HEK293 (cell line): Measurements from ENCODE around the gene POLE3.

Source experiments
- CTCF ChIA-PET: fragments of 350-600 bp; formaldehyde crosslinking; extraction: SDS; loops from one replicate; lab custom pipeline; 2021; ENCODE audit warnings: antibody characterized with exemption; lab: Yijun Ruan, JAX
- POLR2A ChIA-PET: fragments of 300-600 bp; formaldehyde crosslinking; extraction: SDS; loops from one replicate; lab custom pipeline; 2020; ENCODE audit warnings: antibody characterized with exemption, inconsistent platforms; lab: Yijun Ruan, JAX
- H3K27ac ChIP-seq: fragments of 200-500 bp; sonication (Bioruptor generic); 2 replicates; pipeline ENCODE4 v1.5.1; 2014; ENCODE audit warnings: low read depth, low read length, control low read depth, inconsistent platforms; ENCODE audit errors: extremely low read depth
- H3K36me3 ChIP-seq, 2 experiments: fragments of 200-500 bp in 1 of 2; sonication (Bioruptor generic) in 1 of 2; 1 replicate in 1 of 2; 2 replicates in 1 of 2; pipeline ENCODE4 v1.5.1; 2014 to 2017; ENCODE audit warnings: inconsistent platforms in 2 of 2, low read length in 2 of 2; ENCODE audit not compliant: control insufficient read depth in 2 of 2, insufficient read depth in 1 of 2
- H3K4me1 ChIP-seq: fragments of 200-500 bp; sonication (Bioruptor generic); 2 replicates; pipeline ENCODE4 v1.5.1; 2014; ENCODE audit warnings: mild to moderate bottlenecking, low read length, inconsistent platforms; ENCODE audit not compliant: control insufficient read depth, insufficient read depth
- H3K4me3 ChIP-seq: 2 replicates; pipeline ENCODE4 v1.5.1; 2011; ENCODE audit warnings: low read depth, mild to moderate bottlenecking, control low read depth, low read length, moderate library complexity
- H3K9me3 ChIP-seq: fragments of 200-500 bp; sonication (Bioruptor generic); 2 replicates; pipeline ENCODE4 v1.5.1; 2014; ENCODE audit warnings: low read depth, low read length, inconsistent platforms; ENCODE audit not compliant: control insufficient read depth, insufficient read depth
- GFI1B ChIP-seq: fragments of 450-650 bp; formaldehyde crosslinking; IDR thresholded peaks from 2 replicates; pipeline ENCODE4 v1.5.1; 2016; ENCODE audit warnings: missing biosample characterization, missing genetic modification characterization
- HOXA7 ChIP-seq: sonication (generic); formaldehyde crosslinking; IDR thresholded peaks from 2 replicates; pipeline ENCODE4 v1.8.1; 2022; ENCODE audit warnings: missing genetic modification reagents, borderline replicate concordance
- PRDM1 ChIP-seq: fragments of 450-650 bp; formaldehyde crosslinking; IDR thresholded peaks from 2 replicates; pipeline ENCODE4; 2016; ENCODE audit warnings: missing biosample characterization, missing genetic modification characterization
- ZBTB20 ChIP-seq: fragments of 450-650 bp; formaldehyde crosslinking; IDR thresholded peaks from 2 replicates; pipeline ENCODE4 v1.5.1; 2016; ENCODE audit warnings: missing biosample characterization, missing genetic modification characterization
- ZNF214 ChIP-seq: fragments of 450-650 bp; formaldehyde crosslinking; IDR thresholded peaks from 2 replicates; pipeline ENCODE4 v1.5.1; 2017; ENCODE audit warnings: missing biosample characterization, mild to moderate bottlenecking, missing genetic modification characterization, borderline replicate concordance
- ZNF416 ChIP-seq: fragments of 450-650 bp; formaldehyde crosslinking; IDR thresholded peaks from 2 replicates; pipeline ENCODE4 v1.5.1; 2016; ENCODE audit warnings: missing biosample characterization, missing genetic modification characterization
- ZNF555 ChIP-seq: fragments of 450-650 bp; formaldehyde crosslinking; conservative IDR thresholded peaks from 2 replicates; pipeline ENCODE4 v1.5.1; 2017; ENCODE audit warnings: missing biosample characterization, mild to moderate bottlenecking, missing genetic modification characterization, inconsistent platforms
- ZNF571 ChIP-seq: fragments of 450-650 bp; formaldehyde crosslinking; IDR thresholded peaks from 2 replicates; pipeline ENCODE4 v1.5.0; 2017; ENCODE audit warnings: missing biosample characterization, missing genetic modification characterization
- ZNF654 ChIP-seq: fragments of 450-650 bp; formaldehyde crosslinking; IDR thresholded peaks from 2 replicates; pipeline ENCODE4 v1.5.1; 2016; ENCODE audit warnings: low read depth, missing biosample characterization, missing genetic modification characterization
- ZNF660 ChIP-seq: fragments of 450-650 bp; IDR thresholded peaks from 2 replicates; pipeline ENCODE4 v1.5.1; 2018; ENCODE audit warnings: missing biosample characterization, mild to moderate bottlenecking, missing genetic modification characterization
- ZNF777 ChIP-seq: fragments of 450-650 bp; formaldehyde crosslinking; IDR thresholded peaks from 2 replicates; pipeline ENCODE4 v1.5.1; 2017; ENCODE audit warnings: missing biosample characterization, missing genetic modification characterization, borderline replicate concordance
- TF ChIP-seq, protein P1 (sequence below): fragments of 450-650 bp; formaldehyde crosslinking; IDR thresholded peaks from 2 replicates; pipeline ENCODE4 v1.5.1; 2016; ENCODE audit warnings: missing biosample characterization, missing genetic modification characterization
- TF ChIP-seq, protein P2 (sequence below): IDR thresholded peaks from 2 replicates; pipeline ENCODE4 v1.6.1; 2011; ENCODE audit warnings: mild to moderate bottlenecking, low read depth, low read length, borderline replicate concordance
- TF ChIP-seq, protein P3 (sequence below): fragments of 450-650 bp; formaldehyde crosslinking; IDR thresholded peaks from 2 replicates; pipeline ENCODE4; 2016; ENCODE audit warnings: missing biosample characterization, missing genetic modification characterization
- TF ChIP-seq, protein P4 (sequence below): fragments of 450-650 bp; formaldehyde crosslinking; IDR thresholded peaks from 2 replicates; pipeline ENCODE4 v1.5.1; 2016; ENCODE audit warnings: missing biosample characterization, missing genetic modification characterization

Gene POLE3

DNA sequence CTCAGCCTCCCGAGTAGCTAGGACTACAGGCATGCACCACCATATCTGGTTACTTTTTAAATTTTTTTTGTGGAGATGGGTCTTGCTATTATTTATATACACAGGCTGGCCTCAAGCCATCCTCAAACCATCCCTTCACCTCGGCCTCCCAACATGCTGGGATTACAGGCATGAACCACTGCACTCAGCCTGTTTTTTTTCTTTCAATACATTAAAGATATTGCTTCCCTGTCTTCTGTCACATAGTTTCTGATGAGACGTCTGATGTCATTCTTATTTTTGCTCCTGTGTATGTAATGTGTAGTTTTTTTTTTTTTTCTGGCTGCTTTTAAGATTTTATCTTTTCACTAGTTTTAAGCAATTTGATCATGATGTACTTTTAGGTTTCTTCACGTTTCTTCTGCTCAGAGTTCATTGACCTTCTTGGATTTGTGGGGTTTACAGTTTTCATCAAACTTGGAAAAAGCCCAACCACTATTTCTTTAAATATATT lies 41.7 kb upstream of the POLE3 start:
- H3K9me3 ChIP-seq: no peaks in the 10 kb centered on the region
- no peaks in the 10 kb centered on the region for H3K36me3 ChIP-seq
- H3K4me3 ChIP-seq: no peak overlapping the region
- CTCF ChIA-PET: interaction anchor here (2.9 to 3.1 kb wide), 3 partner anchors 139 to 206 kb away, joined by 15 to 24 read pairs (median 17); no protein-coding TSS in a partner anchor
- H3K4me1 ChIP-seq: peaks cover 3% of the 10 kb centered on the region; the same call in 1 of the 2 replicates
- TF ChIP-seq, protein P1, sequence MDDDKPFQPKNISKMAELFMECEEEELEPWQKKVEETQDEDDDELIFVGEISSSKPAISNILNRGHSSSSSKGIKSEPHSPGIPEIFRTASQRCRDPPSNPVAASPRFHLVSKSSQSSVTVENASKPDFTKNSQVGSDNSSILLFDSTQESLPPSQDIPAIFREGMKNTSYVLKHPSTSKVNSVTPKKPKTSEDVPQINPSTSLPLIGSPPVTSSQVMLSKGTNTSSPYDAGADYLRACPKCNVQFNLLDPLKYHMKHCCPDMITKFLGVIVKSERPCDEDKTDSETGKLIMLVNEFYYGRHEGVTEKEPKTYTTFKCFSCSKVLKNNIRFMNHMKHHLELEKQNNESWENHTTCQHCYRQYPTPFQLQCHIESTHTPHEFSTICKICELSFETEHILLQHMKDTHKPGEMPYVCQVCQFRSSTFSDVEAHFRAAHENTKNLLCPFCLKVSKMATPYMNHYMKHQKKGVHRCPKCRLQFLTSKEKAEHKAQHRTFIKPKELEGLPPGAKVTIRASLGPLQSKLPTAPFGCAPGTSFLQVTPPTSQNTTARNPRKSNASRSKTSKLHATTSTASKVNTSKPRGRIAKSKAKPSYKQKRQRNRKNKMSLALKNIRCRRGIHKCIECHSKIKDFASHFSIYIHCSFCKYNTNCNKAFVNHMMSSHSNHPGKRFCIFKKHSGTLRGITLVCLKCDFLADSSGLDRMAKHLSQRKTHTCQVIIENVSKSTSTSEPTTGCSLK (tag by site-specific recombination): no peak
- POLR2A ChIA-PET: interaction anchor here (1.1 to 1.4 kb wide), 2 partner anchors 42 to 177 kb away, joined by 3 read pairs; partner anchors contain the start of genes C9orf43, CDC26 and POLE3
- H3K27ac ChIP-seq: no peak overlapping the region

DNA sequence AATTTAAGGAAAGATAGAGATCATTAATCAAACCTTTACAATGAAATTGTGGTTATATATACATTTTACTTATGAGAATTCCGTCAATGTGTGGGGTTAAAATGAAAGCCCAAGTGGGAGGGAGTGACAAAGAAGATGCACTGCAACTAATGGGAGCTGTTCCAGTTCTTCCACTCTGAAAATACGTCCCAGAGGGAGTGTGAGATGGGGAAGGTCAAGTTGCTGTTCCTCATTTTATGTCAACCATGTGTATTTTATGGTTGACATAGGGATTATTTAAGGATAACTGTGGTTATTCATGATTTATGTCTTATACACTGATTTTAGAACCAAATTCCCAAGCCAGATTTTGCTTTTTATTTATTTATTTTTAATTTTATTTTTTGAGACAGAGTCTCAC lies 38.9 kb upstream of the POLE3 start:
- POLR2A ChIA-PET: no interaction called here
- CTCF ChIA-PET: interaction anchor here (3.1 to 7.0 kb wide), 3 partner anchors 141 to 208 kb away, joined by 17 to 201 read pairs (median 24); no protein-coding TSS in a partner anchor
- TF ChIP-seq, protein P2, sequence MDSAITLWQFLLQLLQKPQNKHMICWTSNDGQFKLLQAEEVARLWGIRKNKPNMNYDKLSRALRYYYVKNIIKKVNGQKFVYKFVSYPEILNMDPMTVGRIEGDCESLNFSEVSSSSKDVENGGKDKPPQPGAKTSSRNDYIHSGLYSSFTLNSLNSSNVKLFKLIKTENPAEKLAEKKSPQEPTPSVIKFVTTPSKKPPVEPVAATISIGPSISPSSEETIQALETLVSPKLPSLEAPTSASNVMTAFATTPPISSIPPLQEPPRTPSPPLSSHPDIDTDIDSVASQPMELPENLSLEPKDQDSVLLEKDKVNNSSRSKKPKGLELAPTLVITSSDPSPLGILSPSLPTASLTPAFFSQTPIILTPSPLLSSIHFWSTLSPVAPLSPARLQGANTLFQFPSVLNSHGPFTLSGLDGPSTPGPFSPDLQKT: no peak
- TF ChIP-seq, protein P3, sequence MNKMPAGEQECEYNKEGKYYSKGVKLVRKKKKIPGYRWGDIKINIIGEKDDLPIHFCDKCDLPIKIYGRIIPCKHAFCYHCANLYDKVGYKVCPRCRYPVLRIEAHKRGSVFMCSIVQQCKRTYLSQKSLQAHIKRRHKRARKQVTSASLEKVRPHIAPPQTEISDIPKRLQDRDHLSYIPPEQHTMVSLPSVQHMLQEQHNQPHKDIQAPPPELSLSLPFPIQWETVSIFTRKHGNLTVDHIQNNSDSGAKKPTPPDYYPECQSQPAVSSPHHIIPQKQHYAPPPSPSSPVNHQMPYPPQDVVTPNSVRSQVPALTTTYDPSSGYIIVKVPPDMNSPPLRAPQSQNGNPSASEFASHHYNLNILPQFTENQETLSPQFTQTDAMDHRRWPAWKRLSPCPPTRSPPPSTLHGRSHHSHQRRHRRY (tag by site-specific recombination): no peak
- no peak for TF ChIP-seq PRDM1
- no peak for TF ChIP-seq ZBTB20 (tag by site-specific recombination)
- TF ChIP-seq ZNF571 (tag by site-specific recombination): no peak
- no peak for TF ChIP-seq ZNF777 (tag by site-specific recombination)
- TF ChIP-seq ZNF555 (tag by site-specific recombination): no peak
- TF ChIP-seq ZNF214: no peak
- no peak overlapping the region for H3K4me3 ChIP-seq
- H3K36me3 ChIP-seq: no peaks in the 10 kb centered on the region
- no peak overlapping the region for H3K27ac ChIP-seq
- no peaks in the 10 kb centered on the region for H3K9me3 ChIP-seq
- H3K4me1 ChIP-seq: no peaks in the 10 kb centered on the region

DNA sequence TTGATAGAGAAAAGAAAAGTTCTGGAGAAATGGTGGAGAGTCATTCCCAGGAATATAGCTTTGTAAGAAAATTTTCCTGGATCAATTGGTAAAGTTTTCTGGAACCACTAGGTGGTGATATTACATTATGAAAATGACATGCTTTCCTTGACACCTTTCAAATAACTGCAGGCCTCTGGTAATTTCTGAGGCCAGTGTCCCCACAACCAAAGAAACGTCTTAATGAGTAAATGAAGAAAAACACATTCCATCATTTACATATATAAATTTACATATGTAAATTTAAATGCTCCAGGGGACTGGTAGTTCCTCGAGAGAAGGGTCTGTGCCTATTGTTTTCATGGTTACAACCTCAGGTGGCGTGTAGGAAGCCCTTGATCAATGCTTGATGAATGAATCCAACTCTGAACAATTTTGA lies 35.9 kb upstream of the POLE3 start:
- H3K4me3 ChIP-seq: no peak overlapping the region
- H3K27ac ChIP-seq: no peak overlapping the region
- ChIA-PET POLR2A (interaction anchor here (0.7 to 1.0 kb wide), 3 partner anchors 36 to 171 kb away, joined by 4 to 5 read pairs (median 5); partner anchors contain the start of genes C9orf43, CDC26, POLE3 and PRPF4), CTCF (interaction anchor here (0.6 to 7.0 kb wide), 35 partner anchors 8 to 1775 kb away, joined by 3 to 201 read pairs (median 4); partner anchors contain the start of genes CDC26, PRPF4 and RGS3)
- no peaks in the 10 kb centered on the region for H3K4me1 ChIP-seq
- H3K9me3 ChIP-seq: no peaks in the 10 kb centered on the region
- TF ChIP-seq ZNF416: no peak
- peak; percentile 70 for TF ChIP-seq ZNF654
- TF ChIP-seq ZNF660 (tag by site-specific recombination): 0 out of 2 replicates have a peak, but pooled peaks have one; percentile 20
- no peak for TF ChIP-seq GFI1B (tag by site-specific recombination)
- TF ChIP-seq, protein P4, sequence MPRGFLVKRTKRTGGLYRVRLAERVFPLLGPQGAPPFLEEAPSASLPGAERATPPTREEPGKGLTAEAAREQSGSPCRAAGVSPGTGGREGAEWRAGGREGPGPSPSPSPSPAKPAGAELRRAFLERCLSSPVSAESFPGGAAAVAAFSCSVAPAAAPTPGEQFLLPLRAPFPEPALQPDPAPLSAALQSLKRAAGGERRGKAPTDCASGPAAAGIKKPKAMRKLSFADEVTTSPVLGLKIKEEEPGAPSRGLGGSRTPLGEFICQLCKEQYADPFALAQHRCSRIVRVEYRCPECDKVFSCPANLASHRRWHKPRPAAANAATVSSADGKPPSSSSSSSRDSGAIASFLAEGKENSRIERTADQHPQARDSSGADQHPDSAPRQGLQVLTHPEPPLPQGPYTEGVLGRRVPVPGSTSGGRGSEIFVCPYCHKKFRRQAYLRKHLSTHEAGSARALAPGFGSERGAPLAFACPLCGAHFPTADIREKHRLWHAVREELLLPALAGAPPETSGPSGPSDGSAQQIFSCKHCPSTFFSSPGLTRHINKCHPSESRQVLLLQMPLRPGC: no peak
- TF ChIP-seq HOXA7 (CRISPR knock-in tag): no peak
- H3K36me3 ChIP-seq: no peaks in the 10 kb centered on the region
